COLO829 (cell line): ENCODE data around the gene RAB39A.
A peak's percentile ranks its signal among the peaks of the same experiment; 100 is the strongest.
"Not testable (repeated sequence)": the region's sequence is repeated elsewhere in the genome, so short reads cannot be mapped to it uniquely, and the experiment has no call there.

Experiments
- DNase-seq: peaks from one replicate; pipeline ENCODE4 v3.0.0; 2012; ENCODE audit warnings: low spot score

Gene RAB39A

GRCh38 chr11:107928046-107928766 lies at the start of gene RAB39A:
RAB39A (plus strand) TSS chr11:107928448; CDS start chr11:107928569, 121 bp downstream.
- peak; percentile 94 for DNase-seq

DNA sequence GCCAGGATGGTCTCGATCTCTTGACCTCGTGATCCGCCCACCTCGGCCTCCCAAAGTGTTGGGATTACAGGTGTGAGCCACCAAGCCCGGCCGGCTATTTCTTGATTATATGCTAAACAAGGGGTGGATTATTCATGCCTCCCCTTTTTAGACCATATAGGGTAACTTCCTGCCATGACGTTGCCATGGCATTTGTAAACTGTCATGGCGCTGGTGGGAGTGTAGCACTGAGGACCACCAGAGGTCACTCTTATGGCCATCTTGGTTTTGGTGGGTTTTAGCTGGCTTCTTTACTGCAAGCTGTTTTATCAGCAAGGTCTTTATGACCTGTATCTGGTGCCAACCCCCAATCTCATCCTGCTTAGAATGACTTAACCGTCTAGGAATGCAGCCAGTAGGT lies 46.8 kb upstream of the RAB39A start:
- not testable (repeated sequence) for DNase-seq

DNA sequence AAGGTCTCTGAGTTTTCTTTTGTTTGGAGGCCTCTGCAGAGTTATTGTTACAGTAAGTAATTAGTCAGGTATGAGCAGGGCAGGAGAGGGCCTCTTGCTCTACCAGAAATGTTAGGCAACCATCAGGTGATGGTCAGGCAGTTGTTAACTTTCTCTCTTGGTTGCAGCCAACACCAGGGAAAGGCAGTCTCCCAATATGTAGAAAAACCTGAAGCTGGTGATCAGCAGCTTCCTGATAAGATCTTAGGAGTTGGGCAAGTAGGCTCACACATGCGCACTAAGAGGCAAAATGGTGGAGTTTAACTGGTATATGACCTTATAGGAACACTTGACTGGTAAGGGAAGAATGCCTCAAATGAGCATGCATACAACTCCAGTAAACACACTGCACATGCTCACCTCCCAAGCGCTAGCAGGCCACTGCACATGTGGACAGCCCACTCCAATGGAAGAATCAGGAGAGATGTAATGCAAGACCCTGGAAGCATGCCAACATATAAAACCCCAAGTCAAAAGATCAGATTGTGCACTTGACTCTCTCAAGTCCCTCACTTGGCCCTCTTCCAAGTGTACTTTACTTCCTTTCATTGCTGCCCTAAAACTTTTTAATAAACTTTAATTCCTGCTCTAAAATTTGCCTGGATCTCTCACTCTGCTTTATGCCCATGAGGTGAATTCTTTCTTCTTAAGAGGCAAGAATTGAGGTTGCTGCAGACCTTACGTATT lies 46.0 kb upstream of the RAB39A start:
- no peak for DNase-seq

GRCh38 chr11:107898270-107898669 lies 30.0 kb upstream of the RAB39A start:
- DNase-seq, result peak; percentile 10

- DNase-seq, result no peak
Measured at GRCh38 chr11:107908211-107908610, 20.0 kb upstream of the RAB39A start.

- not testable (repeated sequence) for DNase-seq
Measured at GRCh38 chr11:107912415-107912814, 15.8 kb upstream of the RAB39A start.

GRCh38 chr11:107915229-107915628 lies 13.0 kb upstream of the RAB39A start:
- no peak for DNase-seq

- DNase-seq, result peak; percentile 28
Measured at GRCh38 chr11:107916671-107917241, 11.5 kb upstream of the RAB39A start.

GRCh38 chr11:107921997-107922396 lies 6.3 kb upstream of the RAB39A start:
- DNase-seq, result no peak

- DNase-seq, result not testable (repeated sequence)
Measured at GRCh38 chr11:107923519-107923918, 4.7 kb upstream of the RAB39A start.

GRCh38 chr11:107924306-107924705 lies 3.9 kb upstream of the RAB39A start:
- no peak for DNase-seq

DNA sequence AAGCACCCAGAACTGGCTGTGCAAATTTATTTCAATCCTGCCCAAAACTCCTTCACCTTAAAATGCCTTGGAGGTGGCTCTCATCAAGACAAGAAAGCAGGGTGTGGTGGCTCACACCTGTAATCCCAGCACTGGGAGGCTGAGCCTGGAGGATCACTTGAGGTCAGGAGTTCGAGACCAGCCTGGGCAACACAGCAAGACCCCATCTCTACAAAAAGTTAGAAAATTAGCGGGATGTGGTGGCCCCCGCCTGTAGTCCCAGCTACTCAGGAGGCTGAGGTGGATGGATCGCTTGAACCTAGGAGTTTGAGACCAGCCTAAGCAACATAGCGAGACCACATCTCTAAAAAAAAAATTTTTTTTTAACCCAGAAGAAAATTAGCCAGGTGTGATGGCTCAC lies 689 bp upstream of the RAB39A start:
- no peak for DNase-seq

DNA sequence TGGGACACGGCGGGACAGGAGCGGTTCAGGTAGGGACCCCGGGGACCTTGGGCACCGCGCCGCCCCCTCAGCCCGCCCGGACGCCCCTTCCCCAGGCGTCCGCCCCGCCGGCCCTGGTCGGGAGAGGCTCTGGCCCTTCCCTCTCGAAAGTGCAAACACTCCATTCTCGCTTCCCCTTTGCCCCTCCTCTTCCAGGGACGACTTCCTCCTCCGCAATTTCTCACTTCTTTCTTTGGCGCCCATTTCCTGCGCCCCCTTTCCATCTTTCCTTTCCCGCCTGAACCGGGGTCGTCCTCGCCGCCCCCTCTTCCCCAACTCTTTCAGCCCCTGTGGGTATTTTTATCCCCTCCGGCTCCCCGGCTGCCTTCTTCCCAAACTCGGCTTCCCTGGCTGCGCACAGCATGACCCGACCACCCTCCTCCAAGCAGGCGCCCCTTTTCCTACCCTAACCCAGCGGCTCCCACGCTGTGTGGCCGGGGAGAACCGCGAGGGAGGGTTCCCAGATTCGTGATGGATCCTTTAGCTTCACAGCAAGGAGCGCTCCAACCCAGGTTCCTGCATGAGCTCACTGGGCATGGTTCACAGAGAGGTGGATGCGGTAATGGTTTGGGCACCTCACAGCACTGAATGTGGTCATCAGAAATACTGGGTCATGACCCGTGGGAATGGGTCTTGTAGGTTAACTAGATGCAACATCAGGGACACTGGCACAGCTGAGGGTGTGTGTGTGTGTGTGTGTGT lies 689 bp downstream of the RAB39A start:
- no peak for DNase-seq

DNA sequence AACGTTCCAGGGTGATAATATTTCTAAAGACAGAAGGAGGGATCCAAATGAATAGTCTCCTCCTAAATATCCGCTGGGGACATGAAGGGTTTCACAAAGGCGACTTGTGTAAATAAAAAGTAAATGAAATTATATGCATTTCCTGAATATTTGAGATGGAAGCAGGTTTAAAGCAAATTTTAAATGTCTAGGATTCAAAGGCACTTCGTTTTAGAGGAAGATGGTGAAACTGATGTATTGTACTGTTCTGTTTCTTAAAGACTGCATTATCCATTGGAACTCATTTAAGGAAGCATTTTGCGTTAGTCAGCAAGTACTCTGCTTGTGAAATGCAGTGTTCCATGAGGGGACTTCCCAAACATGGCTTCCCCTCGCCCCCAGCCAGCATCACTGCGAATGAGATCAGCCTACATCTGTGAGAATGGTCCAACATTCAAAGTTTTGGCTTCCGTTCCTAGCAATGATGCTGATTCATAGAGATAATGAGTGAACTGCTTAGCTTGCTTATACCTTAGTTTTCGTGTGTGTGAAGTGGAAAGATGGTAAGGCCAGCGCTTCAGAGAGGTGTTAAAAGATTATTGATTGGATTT lies 1.5 kb downstream of the RAB39A start:
- DNase-seq, result no peak

GRCh38 chr11:107931206-107931605 lies 3.0 kb downstream of the RAB39A start:
- DNase-seq, result no peak

GRCh38 chr11:107947904-107948303 lies 19.7 kb downstream of the RAB39A start:
- DNase-seq, result no peak

DNA sequence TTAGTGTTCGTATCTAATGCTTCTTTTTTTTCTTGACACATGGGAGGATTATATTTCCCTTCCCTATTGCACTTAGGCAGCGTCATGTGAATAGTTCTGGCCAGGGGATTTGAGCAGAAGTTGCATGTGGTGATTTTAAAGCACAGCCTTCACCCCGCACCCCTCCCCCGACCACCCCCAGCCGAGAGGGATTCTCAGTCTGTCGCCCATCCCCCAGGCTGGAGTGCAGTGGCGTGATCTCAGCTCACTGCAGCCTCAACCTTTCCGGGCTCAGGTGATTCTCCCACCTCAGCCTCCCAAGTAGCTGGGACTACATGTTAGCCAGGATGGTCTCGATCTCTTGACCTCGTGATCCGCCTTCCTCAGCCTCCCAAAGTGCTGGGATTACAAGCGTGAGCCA lies 20.1 kb downstream of the RAB39A start:
- not testable (repeated sequence) for DNase-seq

DNA sequence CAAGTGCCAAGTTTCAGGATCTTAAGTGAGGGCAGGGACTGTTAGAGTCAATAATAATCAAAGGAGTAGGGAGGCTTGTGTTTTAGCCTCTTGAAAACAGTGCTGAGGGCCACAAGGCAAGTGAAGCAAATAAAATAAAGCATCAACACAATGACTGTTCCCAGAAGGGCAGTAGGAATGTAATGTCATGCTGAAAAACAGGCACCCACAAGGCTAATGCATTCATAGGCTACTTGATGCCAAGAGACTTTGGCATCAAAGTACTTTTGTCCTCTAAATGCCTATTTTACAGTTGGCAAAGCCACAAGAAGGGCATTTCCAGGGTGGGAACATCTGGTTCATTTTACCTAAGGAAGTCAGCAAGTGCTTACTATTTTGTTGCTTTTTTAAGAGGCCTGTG lies 22.9 kb downstream of the RAB39A start:
- no peak for DNase-seq

GRCh38 chr11:107953446-107953845 lies 25.2 kb downstream of the RAB39A start:
- DNase-seq, result no peak

- no peak for DNase-seq
Measured at GRCh38 chr11:107956543-107956942, 28.3 kb downstream of the RAB39A start.

DNA sequence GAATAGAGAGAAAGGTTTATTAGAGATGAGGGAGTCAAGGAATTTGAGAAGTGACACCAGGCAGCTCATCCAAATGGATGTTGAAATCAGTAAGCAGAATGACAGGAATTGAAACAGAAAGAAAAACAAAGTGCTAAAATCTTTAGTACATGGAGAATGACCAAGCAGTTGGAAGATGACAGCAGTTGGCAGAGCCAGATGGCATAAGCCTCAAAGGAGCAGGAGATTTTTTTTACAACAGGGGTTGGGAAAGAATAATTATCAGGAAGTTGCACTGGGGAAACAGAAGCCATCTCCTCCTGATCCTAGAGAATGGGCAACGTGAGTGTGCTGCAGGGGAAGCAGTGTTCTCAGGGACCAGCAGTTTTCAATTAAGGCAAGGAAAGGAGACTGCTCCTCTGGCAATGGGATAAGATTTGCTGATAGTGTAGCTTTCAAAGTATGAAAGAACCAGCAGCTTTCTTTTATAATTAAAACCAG lies 28.9 kb downstream of the RAB39A start:
- no peak for DNase-seq

- DNase-seq, result no peak
Measured at GRCh38 chr11:107961480-107961879, 33.2 kb downstream of the RAB39A start.
